ENCODE measurements around the gene TTLL11.

Gene TTLL11

GRCh38 chr9:121927081-121927480 is 166.0 kb downstream of the TTLL11 start:
- Histone ChIP-seq H3K27ac (ENCODE audit: poor library complexity, severe bottlenecking) (no peak overlapping the region), H3K36me3 (ENCODE audit: low read depth) (peaks cover 3% of the 10 kb centered on the region; the same call in 1 of the 2 replicates), H3K27me3 (ENCODE audit: insufficient read depth, poor library complexity, severe bottlenecking) (no peaks in the 10 kb centered on the region), H3K9me3 (ENCODE audit: severe bottlenecking) (no peaks in the 10 kb centered on the region), H3K4me3 (ENCODE audit: severe bottlenecking) (no peak overlapping the region), H3K4me1 (ENCODE audit: insufficient read depth, poor library complexity, severe bottlenecking) (no peaks in the 10 kb centered on the region)
- no peak for TF ChIP-seq CTCF (IDR thresholded peaks at IDR 0.05; ENCODE audit: poor library complexity, severe bottlenecking)
- no peak for DNase-seq (ENCODE audit: low spot score)
- ATAC-seq (ENCODE audit: low read depth): no peak

GRCh38 chr9:121926351-121926801 is 166.7 kb downstream of the TTLL11 start:
- no peak for TF ChIP-seq CTCF (IDR thresholded peaks at IDR 0.05; ENCODE audit: poor library complexity, severe bottlenecking)
- ATAC-seq (ENCODE audit: low read depth) (no peak), DNase-seq (ENCODE audit: low spot score) (no peak)
- H3K9me3 ChIP-seq (ENCODE audit: severe bottlenecking): no peaks in the 10 kb centered on the region
- H3K36me3 ChIP-seq (ENCODE audit: low read depth): peaks cover 3% of the 10 kb centered on the region; the same call in 1 of the 2 replicates
- H3K4me1 ChIP-seq (ENCODE audit: insufficient read depth, poor library complexity, severe bottlenecking): no peaks in the 10 kb centered on the region
- H3K4me3 ChIP-seq (ENCODE audit: severe bottlenecking): no peak overlapping the region
- no peak overlapping the region for H3K27ac ChIP-seq (ENCODE audit: poor library complexity, severe bottlenecking)
- no peaks in the 10 kb centered on the region for H3K27me3 ChIP-seq (ENCODE audit: insufficient read depth, poor library complexity, severe bottlenecking)

- Histone ChIP-seq H3K9me3 (ENCODE audit: severe bottlenecking) (no peaks in the 10 kb centered on the region), H3K27me3 (ENCODE audit: insufficient read depth, poor library complexity, severe bottlenecking) (no peaks in the 10 kb centered on the region), H3K4me3 (ENCODE audit: severe bottlenecking) (no peak overlapping the region), H3K4me1 (ENCODE audit: insufficient read depth, poor library complexity, severe bottlenecking) (no peaks in the 10 kb centered on the region), H3K27ac (ENCODE audit: poor library complexity, severe bottlenecking) (no peak overlapping the region), H3K36me3 (ENCODE audit: low read depth) (peaks cover 3% of the 10 kb centered on the region; the same call in 1 of the 2 replicates)
- DNase-seq (ENCODE audit: low spot score) (no peak), ATAC-seq (ENCODE audit: low read depth) (no peak)
- no peak for TF ChIP-seq CTCF (IDR thresholded peaks at IDR 0.05; ENCODE audit: poor library complexity, severe bottlenecking)
Measured at GRCh38 chr9:121925935-121926334, 167.2 kb downstream of the TTLL11 start.

GRCh38 chr9:121924700-121925099 is 168.4 kb downstream of the TTLL11 start:
- peaks cover 3% of the 10 kb centered on the region; the same call in 1 of the 2 replicates for H3K36me3 ChIP-seq (ENCODE audit: low read depth)
- no peak overlapping the region for H3K4me3 ChIP-seq (ENCODE audit: severe bottlenecking)
- H3K27me3 ChIP-seq (ENCODE audit: insufficient read depth, poor library complexity, severe bottlenecking): no peaks in the 10 kb centered on the region
- ATAC-seq (ENCODE audit: low read depth) (no peak), DNase-seq (ENCODE audit: low spot score) (no peak)
- no peak overlapping the region for H3K27ac ChIP-seq (ENCODE audit: poor library complexity, severe bottlenecking)
- no peaks in the 10 kb centered on the region for H3K9me3 ChIP-seq (ENCODE audit: severe bottlenecking)
- H3K4me1 ChIP-seq (ENCODE audit: insufficient read depth, poor library complexity, severe bottlenecking): no peaks in the 10 kb centered on the region
- TF ChIP-seq CTCF (IDR thresholded peaks at IDR 0.05; ENCODE audit: poor library complexity, severe bottlenecking): no peak

- Histone ChIP-seq H3K4me3 (ENCODE audit: severe bottlenecking) (no peak overlapping the region), H3K36me3 (ENCODE audit: low read depth) (peaks cover 5% of the 10 kb centered on the region), H3K27me3 (ENCODE audit: insufficient read depth, poor library complexity, severe bottlenecking) (no peaks in the 10 kb centered on the region), H3K9me3 (ENCODE audit: severe bottlenecking) (no peaks in the 10 kb centered on the region), H3K4me1 (ENCODE audit: insufficient read depth, poor library complexity, severe bottlenecking) (peaks cover 5% of the 10 kb centered on the region), H3K27ac (ENCODE audit: poor library complexity, severe bottlenecking) (no peak overlapping the region)
- ATAC-seq (ENCODE audit: low read depth) (peak; percentile 56; the same call in 2 of the 3 replicates), DNase-seq (ENCODE audit: low spot score) (no peak)
- no peak for TF ChIP-seq CTCF (IDR thresholded peaks at IDR 0.05; ENCODE audit: poor library complexity, severe bottlenecking)
Measured at GRCh38 chr9:121921444-121921843, 171.7 kb downstream of the TTLL11 start.

Measured in RWPE2 (cell line).